IMR-90 (cell line): ENCODE measurements around the gene LZTFL1. TPM values are rescaled to one million over a fixed set of nuclear protein-coding genes. Genes with fewer than 3 reads are reported as not detected.

ENCODE experiments used
- ATAC-seq: fragments of 200-7000 bp; cut with Tn5 transposase; 2 replicates; pipeline ENCODE4 v1.9.1; 2020; ENCODE audit warnings: low read depth, mild to moderate bottlenecking, moderate library complexity
- BruUV-seq: library from RNA; stranded (reverse); fragments of 400-500 nt; replicated peaks from 2 replicates; lab custom pipeline; 2021; lab: Mats Ljungman, UMichigan
- CTCF ChIA-PET: fragments of 300-600 bp; formaldehyde crosslinking; extraction: SDS; loops from one replicate; lab custom pipeline; 2021; ENCODE audit warnings: antibody characterized with exemption; lab: Yijun Ruan, JAX
- POLR2A ChIA-PET: fragments of 300-600 bp; sonication (Branson Sonifier 250); formaldehyde crosslinking; loops from one replicate; lab custom pipeline; 2022; ENCODE audit warnings: antibody characterized with exemption; ENCODE audit not compliant: unreplicated experiment; lab: Charles Lee
- DNase-seq: peaks from one replicate; pipeline ENCODE4 v3.0.0; 2013
- H2AFZ ChIP-seq: replicated peaks from 2 replicates; pipeline ENCODE3; 2013; ENCODE audit warnings: low read length, mild to moderate bottlenecking; ENCODE audit not compliant: poor library complexity
- H2AK5ac ChIP-seq: 2 replicates; pipeline ENCODE4 v1.6.1; 2013; ENCODE audit warnings: low read depth, low read length, inconsistent platforms
- H2AK9ac ChIP-seq: replicated peaks from 2 replicates; pipeline ENCODE3; 2013; ENCODE audit warnings: mild to moderate bottlenecking, low read depth, low read length, moderate library complexity; ENCODE audit not compliant: poor library complexity
- H2BK120ac ChIP-seq: 2 replicates; pipeline ENCODE4 v1.6.1; 2013; ENCODE audit warnings: low read depth, low read length, inconsistent platforms
- H2BK15ac ChIP-seq: 3 replicates; pipeline ENCODE4 v1.6.1; 2013; ENCODE audit warnings: low read depth, low read length, inconsistent platforms
- H2BK20ac ChIP-seq: 2 replicates; pipeline ENCODE4 v1.6.1; 2013; ENCODE audit warnings: low read depth, mild to moderate bottlenecking, inconsistent platforms, low read length, moderate library complexity
- H2BK5ac ChIP-seq: 2 replicates; pipeline ENCODE4 v1.6.1; 2013; ENCODE audit warnings: mild to moderate bottlenecking, low read depth, low read length, inconsistent platforms; ENCODE audit not compliant: poor library complexity, severe bottlenecking
- H3K14ac ChIP-seq: replicated peaks from 2 replicates; pipeline ENCODE4 v1.6.1; 2013; ENCODE audit warnings: low read depth, low read length, inconsistent platforms
- H3K18ac ChIP-seq: 2 replicates; pipeline ENCODE4 v1.6.1; 2013; ENCODE audit warnings: low read depth, low read length, control low read depth
- H3K23ac ChIP-seq: 2 replicates; pipeline ENCODE4 v1.6.1; 2013; ENCODE audit warnings: low read depth, low read length, inconsistent platforms
- H3K27ac ChIP-seq: 2 replicates; pipeline ENCODE4 v1.5.1; 2013; ENCODE audit warnings: mild to moderate bottlenecking, control low read depth, low read length; ENCODE audit not compliant: insufficient read depth
- H3K27me3 ChIP-seq: 2 replicates; pipeline ENCODE4 v1.6.1; 2013; ENCODE audit warnings: low read length; ENCODE audit not compliant: control insufficient read depth, insufficient read depth
- H3K36me3 ChIP-seq: 2 replicates; pipeline ENCODE4 v1.6.1; 2013; ENCODE audit warnings: low read length, mixed read lengths; ENCODE audit not compliant: control insufficient read depth, insufficient read depth
- H3K4ac ChIP-seq: 2 replicates; pipeline ENCODE4 v1.6.1; 2013; ENCODE audit warnings: low read depth, low read length, inconsistent platforms
- H3K4me1 ChIP-seq: 2 replicates; pipeline ENCODE4 v1.6.1; 2013; ENCODE audit warnings: low read length, mixed read lengths; ENCODE audit not compliant: control insufficient read depth, insufficient read depth
- H3K4me2 ChIP-seq: 2 replicates; pipeline ENCODE4 v1.6.1; 2013; ENCODE audit warnings: low read depth, mild to moderate bottlenecking, control low read depth, low read length, moderate library complexity
- H3K4me3 ChIP-seq: 2 replicates; pipeline ENCODE4 v1.5.1; 2013; ENCODE audit warnings: low read depth, mild to moderate bottlenecking, control low read depth, low read length, moderate library complexity; ENCODE audit not compliant: insufficient read depth
- H3K56ac ChIP-seq: 2 replicates; pipeline ENCODE4 v1.6.1; 2013; ENCODE audit warnings: low read length, inconsistent platforms; ENCODE audit not compliant: insufficient read depth; ENCODE audit errors: extremely low read depth
- H3K79me1 ChIP-seq, 2 experiments: 2 replicates each; pipeline ENCODE4 v1.6.1; 2013; ENCODE audit warnings: low read length in 2 of 2, inconsistent platforms in 1 of 2, low read depth in 1 of 2
- H3K9ac ChIP-seq: 2 replicates; pipeline ENCODE4 v1.6.1; 2013; ENCODE audit warnings: low read depth, low read length, control low read depth
- H3K9me1 ChIP-seq: 2 replicates; pipeline ENCODE4 v1.6.1; 2013; ENCODE audit warnings: low read length, inconsistent platforms; ENCODE audit not compliant: insufficient read depth
- H3K9me3 ChIP-seq: 2 replicates; pipeline ENCODE4 v1.6.1; 2013; ENCODE audit warnings: low read length; ENCODE audit not compliant: control insufficient read depth, insufficient read depth
- H4K20me1 ChIP-seq: 2 replicates; pipeline ENCODE4 v1.6.1; 2013; ENCODE audit warnings: low read length, inconsistent platforms; ENCODE audit not compliant: insufficient read depth
- H4K5ac ChIP-seq: 2 replicates; pipeline ENCODE4 v1.6.1; 2013; ENCODE audit warnings: mild to moderate bottlenecking, low read depth, low read length, control low read depth
- H4K8ac ChIP-seq, 2 experiments: 2 replicates each; pipeline ENCODE4 v1.6.1; 2013; ENCODE audit warnings: low read depth in 2 of 2, low read length in 2 of 2, control low read depth in 1 of 2, inconsistent platforms in 1 of 2
- H4K91ac ChIP-seq: 2 replicates; pipeline ENCODE4 v1.6.1; 2013; ENCODE audit warnings: low read depth, low read length, inconsistent platforms; ENCODE audit not compliant: insufficient read depth
- BHLHE40 ChIP-seq: fragments of 150-350 bp; IDR thresholded peaks from 2 replicates; pipeline ENCODE4 v1.6.1; 2016; ENCODE audit warnings: mild to moderate bottlenecking, low read depth, low read length
- CEBPB ChIP-seq: IDR thresholded peaks from 2 replicates; pipeline ENCODE4 v1.6.1; 2012; ENCODE audit warnings: low read depth, low read length, improper control_type of control experiment
- CHD1 ChIP-seq: IDR thresholded peaks from 2 replicates; pipeline ENCODE4 v1.6.1; 2012; ENCODE audit warnings: low read depth, low read length, improper control_type of control experiment
- ELK1 ChIP-seq: fragments of 150-350 bp; IDR thresholded peaks from 2 replicates; pipeline ENCODE4 v1.6.1; 2016; ENCODE audit warnings: low read depth, mild to moderate bottlenecking, low read length, moderate library complexity, borderline replicate concordance
- FOS ChIP-seq: fragments of 150-350 bp; IDR thresholded peaks from 2 replicates; pipeline ENCODE4 v1.6.1; 2016; ENCODE audit warnings: low read depth, low read length
- MAFK ChIP-seq: IDR thresholded peaks from 2 replicates; pipeline ENCODE4 v1.6.1; 2012; ENCODE audit warnings: low read depth, low read length, improper control_type of control experiment
- MXI1 ChIP-seq: IDR thresholded peaks from 2 replicates; pipeline ENCODE4 v1.6.1; 2012; ENCODE audit warnings: low read depth, mild to moderate bottlenecking, low read length, moderate library complexity, borderline replicate concordance
- POLR2A ChIP-seq: IDR thresholded peaks from 2 replicates; pipeline ENCODE4 v1.6.1; 2012; ENCODE audit warnings: mild to moderate bottlenecking, low read depth, low read length
- RAD21 ChIP-seq: IDR thresholded peaks from 2 replicates; pipeline ENCODE4 v1.6.1; 2012; ENCODE audit warnings: low read length, improper control_type of control experiment
- RCOR1 ChIP-seq: IDR thresholded peaks from 2 replicates; pipeline ENCODE4 v1.6.1; 2012; ENCODE audit warnings: mild to moderate bottlenecking, low read length, improper control_type of control experiment; ENCODE audit not compliant: insufficient replicate concordance
- RFX5 ChIP-seq: IDR thresholded peaks from 2 replicates; pipeline ENCODE4 v1.8.0; 2012; ENCODE audit warnings: low read depth, mild to moderate bottlenecking, low read length, moderate library complexity
- SMC3 ChIP-seq: fragments of 150-350 bp; IDR thresholded peaks from 2 replicates; pipeline ENCODE4 v1.6.1; 2016; ENCODE audit warnings: low read depth, mild to moderate bottlenecking, antibody characterized with exemption, low read length, moderate library complexity
- WGBS, 2 experiments: methylation state at CpG; one replicate each; pipeline versions ENCODE4 v1.1.5 to v1.1.7; 2013; ENCODE audit warnings: missing lambda C conversion rate in 2 of 2; ENCODE audit not compliant: insufficient read length in 1 of 2; ENCODE audit errors: extremely low coverage in 2 of 2; 5-methylcytosine and 5-hydroxymethylcytosine counted together
- dilution Hi-C: fragments of 300-500 bp; cut with HindIII; formaldehyde crosslinking; loops from one replicate; pipeline ENCODE4 v1.14.3; 2018; ENCODE audit warnings: low sequenced_read_pairs; ENCODE audit not compliant: unreplicated experiment
- in situ Hi-C: fragments of 300-500 bp; cut with MboI; formaldehyde crosslinking; loops from 3 replicates; pipeline ENCODE4 v1.14.3; 2019; ENCODE audit warnings: low sequenced_read_pairs, inconsistent platforms, mixed read lengths
- intact Hi-C: fragments of 100-400 bp; cut with micrococcal nuclease; formaldehyde crosslinking; loops from 2 replicates; pipeline ENCODE4 v1.10.0; 2022
- polyA plus RNA-seq, 3 experiments: library from polyadenylated mRNA; depleted of rRNA; stranded (reverse); fragments of >200 nt; gene quantifications; 2 replicates each; pipeline ENCODE4 v1.2.3, GENCODE V29; 2012; ENCODE audit warnings: low replicate concordance in 1 of 3
- total RNA-seq: library from RNA; depleted of rRNA; stranded (reverse); fragments of >200 nt; gene quantifications from 2 replicates; pipeline ENCODE4 v1.2.3, GENCODE V29; 2012
- TF ChIP-seq, protein P1 (sequence below): fragments of 150-350 bp; IDR thresholded peaks from 2 replicates; pipeline ENCODE4 v1.6.1; 2017; ENCODE audit warnings: mild to moderate bottlenecking, antibody characterized with exemption, low read length, low read depth
- TF ChIP-seq, protein P2 (sequence below): conservative IDR thresholded peaks from 2 replicates; pipeline ENCODE4 v1.5.1; 2012; ENCODE audit warnings: mild to moderate bottlenecking, low read depth, low read length, improper control_type of control experiment

LZTFL1 gene
- total and polyA plus RNA-seq, 2 of the 4 experiments (the other 2 are of a cell fraction), result 10.3 to 10.4 TPM

GRCh38 chr3:45794177-45794560 is 47.8 kb downstream of the LZTFL1 start:
- no peak for ATAC-seq
- Histone ChIP-seq H3K9ac (no peak overlapping the region), H2BK20ac (no peak overlapping the region), H3K14ac (no peak overlapping the region), H3K23ac (no peak overlapping the region), H2BK5ac (no peak overlapping the region), H3K56ac (no peak overlapping the region), H3K79me1 (no peaks in the 10 kb centered on the region), H2BK120ac (no peak overlapping the region), H3K4me1 (peaks cover 5% of the 10 kb centered on the region; the same call in 1 of the 2 replicates), H3K18ac (no peak overlapping the region), H3K27me3 (peaks cover 82% of the 10 kb centered on the region), H4K20me1 (no peaks in the 10 kb centered on the region; the same call in none of the 2 replicates), H4K8ac (no peak overlapping the region), H2AK5ac (no peak overlapping the region), H3K9me3 (peaks cover 6% of the 10 kb centered on the region), H2BK15ac (no peak overlapping the region), H3K4ac (no peak overlapping the region), H3K9me1 (no peaks in the 10 kb centered on the region), H3K4me3 (no peak overlapping the region), H4K5ac (no peak overlapping the region), H2AFZ (no peak overlapping the region), H4K91ac (no peak overlapping the region), H3K4me2 (no peak overlapping the region), H3K36me3 (no peaks in the 10 kb centered on the region), H2AK9ac (no peak overlapping the region), H3K27ac (no peak overlapping the region)
- dilution Hi-C loops, result no loop called here
- intact Hi-C loops, result no loop called here
- BruUV-seq, result no TSS peak
- ChIA-PET POLR2A (no interaction called here), CTCF (interaction anchor here (0.6 kb wide), 1 partner anchor 170 kb away, joined by 3 read pairs; no protein-coding TSS in a partner anchor)
- WGBS, 2 experiments, result 92% methylated on average over 2 of the region's 5 CpGs; no CpG with 5 or more reads in 1 of the 2 experiments
- TF ChIP-seq RAD21 (no peak), CEBPB (no peak), SMC3 (no peak), BHLHE40 (no peak), RCOR1 (no peak), RFX5 (no peak), CHD1 (no peak), POLR2A (no peak), ELK1 (no peak), MXI1 (no peak), MAFK (no peak), FOS (no peak)
- TF ChIP-seq, protein P1, sequence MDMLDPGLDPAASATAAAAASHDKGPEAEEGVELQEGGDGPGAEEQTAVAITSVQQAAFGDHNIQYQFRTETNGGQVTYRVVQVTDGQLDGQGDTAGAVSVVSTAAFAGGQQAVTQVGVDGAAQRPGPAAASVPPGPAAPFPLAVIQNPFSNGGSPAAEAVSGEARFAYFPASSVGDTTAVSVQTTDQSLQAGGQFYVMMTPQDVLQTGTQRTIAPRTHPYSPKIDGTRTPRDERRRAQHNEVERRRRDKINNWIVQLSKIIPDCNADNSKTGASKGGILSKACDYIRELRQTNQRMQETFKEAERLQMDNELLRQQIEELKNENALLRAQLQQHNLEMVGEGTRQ, result no peak
- TF ChIP-seq, protein P2, sequence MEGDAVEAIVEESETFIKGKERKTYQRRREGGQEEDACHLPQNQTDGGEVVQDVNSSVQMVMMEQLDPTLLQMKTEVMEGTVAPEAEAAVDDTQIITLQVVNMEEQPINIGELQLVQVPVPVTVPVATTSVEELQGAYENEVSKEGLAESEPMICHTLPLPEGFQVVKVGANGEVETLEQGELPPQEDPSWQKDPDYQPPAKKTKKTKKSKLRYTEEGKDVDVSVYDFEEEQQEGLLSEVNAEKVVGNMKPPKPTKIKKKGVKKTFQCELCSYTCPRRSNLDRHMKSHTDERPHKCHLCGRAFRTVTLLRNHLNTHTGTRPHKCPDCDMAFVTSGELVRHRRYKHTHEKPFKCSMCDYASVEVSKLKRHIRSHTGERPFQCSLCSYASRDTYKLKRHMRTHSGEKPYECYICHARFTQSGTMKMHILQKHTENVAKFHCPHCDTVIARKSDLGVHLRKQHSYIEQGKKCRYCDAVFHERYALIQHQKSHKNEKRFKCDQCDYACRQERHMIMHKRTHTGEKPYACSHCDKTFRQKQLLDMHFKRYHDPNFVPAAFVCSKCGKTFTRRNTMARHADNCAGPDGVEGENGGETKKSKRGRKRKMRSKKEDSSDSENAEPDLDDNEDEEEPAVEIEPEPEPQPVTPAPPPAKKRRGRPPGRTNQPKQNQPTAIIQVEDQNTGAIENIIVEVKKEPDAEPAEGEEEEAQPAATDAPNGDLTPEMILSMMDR, result no peak
- DNase-seq, result no peak
- in situ Hi-C loops, result no loop called here
